Measurements from ENCODE around the gene NTM.
"Not testable (repeated sequence)": the region's sequence is repeated elsewhere in the genome, so short reads cannot be mapped to it uniquely, and the experiment has no call there.

The NTM gene

GRCh38 chr11:132069593-132069992 lies 699.2 kb downstream of the NTM start:
- not testable (repeated sequence) for H3K36me3 ChIP-seq (ENCODE audit: control insufficient read depth in 1 of 2, insufficient read depth in 2 of 2, low read length in 2 of 2); H3K27ac ChIP-seq (ENCODE audit: low read depth, low read length); H3K27me3 ChIP-seq (ENCODE audit: control insufficient read depth in 1 of 2, insufficient read depth in 2 of 2, low read length in 2 of 2); H3K4me1 ChIP-seq (ENCODE audit: control insufficient read depth in 1 of 2, insufficient read depth in 2 of 2, low read length in 2 of 2); H3K9ac ChIP-seq (ENCODE audit: low read depth in 1 of 2, low read length in 2 of 2); H3K4me3 ChIP-seq (ENCODE audit: low read depth in 1 of 2, low read length in 2 of 2)
- H3K9me3 ChIP-seq (ENCODE audit: control insufficient read depth in 1 of 2, low read length in 2 of 2), result peaks cover 5 to 13% of the 10 kb centered on the region in 2 donors

GRCh38 chr11:132070907-132071306 lies 700.5 kb downstream of the NTM start:
- not testable (repeated sequence) for H3K4me1 ChIP-seq (ENCODE audit: control insufficient read depth in 1 of 2, insufficient read depth in 2 of 2, low read length in 2 of 2); H3K36me3 ChIP-seq (ENCODE audit: control insufficient read depth in 1 of 2, insufficient read depth in 2 of 2, low read length in 2 of 2); H3K27ac ChIP-seq (ENCODE audit: low read depth, low read length); H3K4me3 ChIP-seq (ENCODE audit: low read depth in 1 of 2, low read length in 2 of 2); H3K9ac ChIP-seq (ENCODE audit: low read depth in 1 of 2, low read length in 2 of 2); H3K27me3 ChIP-seq (ENCODE audit: control insufficient read depth in 1 of 2, insufficient read depth in 2 of 2, low read length in 2 of 2)
- peaks cover 5 to 13% of the 10 kb centered on the region in 2 donors for H3K9me3 ChIP-seq (ENCODE audit: control insufficient read depth in 1 of 2, low read length in 2 of 2)

- Histone ChIP-seq H3K27ac (ENCODE audit: low read depth, low read length) (no peak overlapping the region), H3K4me3 (ENCODE audit: low read depth in 1 of 2, low read length in 2 of 2) (no peak overlapping the region), H3K9ac (ENCODE audit: low read depth in 1 of 2, low read length in 2 of 2) (no peak overlapping the region), H3K27me3 (ENCODE audit: control insufficient read depth in 1 of 2, insufficient read depth in 2 of 2, low read length in 2 of 2) (no peaks in the 10 kb centered on the region), H3K4me1 (ENCODE audit: control insufficient read depth in 1 of 2, insufficient read depth in 2 of 2, low read length in 2 of 2) (no peaks in the 10 kb centered on the region), H3K9me3 (ENCODE audit: control insufficient read depth in 1 of 2, low read length in 2 of 2) (peaks cover 5 to 13% of the 10 kb centered on the region in 2 donors), H3K36me3 (ENCODE audit: control insufficient read depth in 1 of 2, insufficient read depth in 2 of 2, low read length in 2 of 2) (no peaks in the 10 kb centered on the region)
Observed at GRCh38 chr11:132072044-132072857, 701.8 kb downstream of the NTM start.

GRCh38 chr11:132072858-132073211 lies 702.4 kb downstream of the NTM start:
- Histone ChIP-seq H3K9me3 (ENCODE audit: control insufficient read depth in 1 of 2, low read length in 2 of 2) (peaks cover 5 to 13% of the 10 kb centered on the region in 2 donors), H3K27me3 (ENCODE audit: control insufficient read depth in 1 of 2, insufficient read depth in 2 of 2, low read length in 2 of 2) (no peaks in the 10 kb centered on the region), H3K9ac (ENCODE audit: low read depth in 1 of 2, low read length in 2 of 2) (no peak overlapping the region), H3K27ac (ENCODE audit: low read depth, low read length) (no peak overlapping the region), H3K4me1 (ENCODE audit: control insufficient read depth in 1 of 2, insufficient read depth in 2 of 2, low read length in 2 of 2) (no peaks in the 10 kb centered on the region), H3K4me3 (ENCODE audit: low read depth in 1 of 2, low read length in 2 of 2) (no peak overlapping the region), H3K36me3 (ENCODE audit: control insufficient read depth in 1 of 2, insufficient read depth in 2 of 2, low read length in 2 of 2) (no peaks in the 10 kb centered on the region)

GRCh38 chr11:132073787-132074186 lies 703.4 kb downstream of the NTM start:
- H3K36me3 ChIP-seq (ENCODE audit: control insufficient read depth in 1 of 2, insufficient read depth in 2 of 2, low read length in 2 of 2), result no peaks in the 10 kb centered on the region
- no peak overlapping the region for H3K9ac ChIP-seq (ENCODE audit: low read depth in 1 of 2, low read length in 2 of 2)
- no peaks in the 10 kb centered on the region for H3K27me3 ChIP-seq (ENCODE audit: control insufficient read depth in 1 of 2, insufficient read depth in 2 of 2, low read length in 2 of 2)
- H3K27ac ChIP-seq (ENCODE audit: low read depth, low read length), result no peak overlapping the region
- peaks cover 5 to 8% of the 10 kb centered on the region in 2 donors for H3K9me3 ChIP-seq (ENCODE audit: control insufficient read depth in 1 of 2, low read length in 2 of 2)
- H3K4me3 ChIP-seq (ENCODE audit: low read depth in 1 of 2, low read length in 2 of 2), result no peak overlapping the region
- H3K4me1 ChIP-seq (ENCODE audit: control insufficient read depth in 1 of 2, insufficient read depth in 2 of 2, low read length in 2 of 2), result no peaks in the 10 kb centered on the region

- Histone ChIP-seq H3K36me3 (ENCODE audit: control insufficient read depth in 1 of 2, insufficient read depth in 2 of 2, low read length in 2 of 2) (no peaks in the 10 kb centered on the region), H3K4me1 (ENCODE audit: control insufficient read depth in 1 of 2, insufficient read depth in 2 of 2, low read length in 2 of 2) (no peaks in the 10 kb centered on the region), H3K27me3 (ENCODE audit: control insufficient read depth in 1 of 2, insufficient read depth in 2 of 2, low read length in 2 of 2) (no peaks in the 10 kb centered on the region), H3K4me3 (ENCODE audit: low read depth in 1 of 2, low read length in 2 of 2) (no peak overlapping the region), H3K9me3 (ENCODE audit: control insufficient read depth in 1 of 2, low read length in 2 of 2) (peaks cover 0 to 3% of the 10 kb centered on the region in 2 donors), H3K27ac (ENCODE audit: low read depth, low read length) (no peak overlapping the region), H3K9ac (ENCODE audit: low read depth in 1 of 2, low read length in 2 of 2) (no peak overlapping the region)
Observed at GRCh38 chr11:132075447-132075846, 705.0 kb downstream of the NTM start.

- Histone ChIP-seq H3K9me3 (ENCODE audit: control insufficient read depth in 1 of 2, low read length in 2 of 2) (peaks cover 3% of the 10 kb centered on the region in 2 donors), H3K27me3 (ENCODE audit: control insufficient read depth in 1 of 2, insufficient read depth in 2 of 2, low read length in 2 of 2) (no peaks in the 10 kb centered on the region), H3K4me3 (ENCODE audit: low read depth in 1 of 2, low read length in 2 of 2) (no peak overlapping the region), H3K9ac (ENCODE audit: low read depth in 1 of 2, low read length in 2 of 2) (no peak overlapping the region), H3K4me1 (ENCODE audit: control insufficient read depth in 1 of 2, insufficient read depth in 2 of 2, low read length in 2 of 2) (no peaks in the 10 kb centered on the region), H3K27ac (ENCODE audit: low read depth, low read length) (no peak overlapping the region), H3K36me3 (ENCODE audit: control insufficient read depth in 1 of 2, insufficient read depth in 2 of 2, low read length in 2 of 2) (no peaks in the 10 kb centered on the region)
Observed at GRCh38 chr11:132077416-132077815, 707.0 kb downstream of the NTM start.

- Histone ChIP-seq H3K9me3 (ENCODE audit: control insufficient read depth in 1 of 2, low read length in 2 of 2) (peaks cover 3 to 5% of the 10 kb centered on the region in 2 donors), H3K4me3 (ENCODE audit: low read depth in 1 of 2, low read length in 2 of 2) (no peak overlapping the region), H3K27me3 (ENCODE audit: control insufficient read depth in 1 of 2, insufficient read depth in 2 of 2, low read length in 2 of 2) (no peaks in the 10 kb centered on the region), H3K9ac (ENCODE audit: low read depth in 1 of 2, low read length in 2 of 2) (no peak overlapping the region), H3K27ac (ENCODE audit: low read depth, low read length) (no peak overlapping the region), H3K4me1 (ENCODE audit: control insufficient read depth in 1 of 2, insufficient read depth in 2 of 2, low read length in 2 of 2) (no peaks in the 10 kb centered on the region), H3K36me3 (ENCODE audit: control insufficient read depth in 1 of 2, insufficient read depth in 2 of 2, low read length in 2 of 2) (no peaks in the 10 kb centered on the region)
Observed at GRCh38 chr11:132078264-132079076, 708.1 kb downstream of the NTM start.

- Histone ChIP-seq H3K36me3 (ENCODE audit: control insufficient read depth in 1 of 2, insufficient read depth in 2 of 2, low read length in 2 of 2) (no peaks in the 10 kb centered on the region), H3K27me3 (ENCODE audit: control insufficient read depth in 1 of 2, insufficient read depth in 2 of 2, low read length in 2 of 2) (no peaks in the 10 kb centered on the region), H3K4me1 (ENCODE audit: control insufficient read depth in 1 of 2, insufficient read depth in 2 of 2, low read length in 2 of 2) (no peaks in the 10 kb centered on the region), H3K4me3 (ENCODE audit: low read depth in 1 of 2, low read length in 2 of 2) (no peak overlapping the region), H3K9me3 (ENCODE audit: control insufficient read depth in 1 of 2, low read length in 2 of 2) (peaks cover 6 to 20% of the 10 kb centered on the region in 2 donors), H3K27ac (ENCODE audit: low read depth, low read length) (no peak overlapping the region), H3K9ac (ENCODE audit: low read depth in 1 of 2, low read length in 2 of 2) (no peak overlapping the region)
Observed at GRCh38 chr11:132080127-132080526, 709.7 kb downstream of the NTM start.

GRCh38 chr11:132082566-132082965 lies 712.2 kb downstream of the NTM start:
- H3K4me3 ChIP-seq (ENCODE audit: low read depth in 1 of 2, low read length in 2 of 2), result no peak overlapping the region
- peaks cover 16 to 37% of the 10 kb centered on the region in 2 donors for H3K9me3 ChIP-seq (ENCODE audit: control insufficient read depth in 1 of 2, low read length in 2 of 2)
- H3K4me1 ChIP-seq (ENCODE audit: control insufficient read depth in 1 of 2, insufficient read depth in 2 of 2, low read length in 2 of 2), result no peaks in the 10 kb centered on the region
- H3K27me3 ChIP-seq (ENCODE audit: control insufficient read depth in 1 of 2, insufficient read depth in 2 of 2, low read length in 2 of 2), result no peaks in the 10 kb centered on the region
- no peak overlapping the region for H3K27ac ChIP-seq (ENCODE audit: low read depth, low read length)
- no peak overlapping the region for H3K9ac ChIP-seq (ENCODE audit: low read depth in 1 of 2, low read length in 2 of 2)
- no peaks in the 10 kb centered on the region for H3K36me3 ChIP-seq (ENCODE audit: control insufficient read depth in 1 of 2, insufficient read depth in 2 of 2, low read length in 2 of 2)
